Measurements from ENCODE around the gene ITPR1.

ITPR1 gene

DNA sequence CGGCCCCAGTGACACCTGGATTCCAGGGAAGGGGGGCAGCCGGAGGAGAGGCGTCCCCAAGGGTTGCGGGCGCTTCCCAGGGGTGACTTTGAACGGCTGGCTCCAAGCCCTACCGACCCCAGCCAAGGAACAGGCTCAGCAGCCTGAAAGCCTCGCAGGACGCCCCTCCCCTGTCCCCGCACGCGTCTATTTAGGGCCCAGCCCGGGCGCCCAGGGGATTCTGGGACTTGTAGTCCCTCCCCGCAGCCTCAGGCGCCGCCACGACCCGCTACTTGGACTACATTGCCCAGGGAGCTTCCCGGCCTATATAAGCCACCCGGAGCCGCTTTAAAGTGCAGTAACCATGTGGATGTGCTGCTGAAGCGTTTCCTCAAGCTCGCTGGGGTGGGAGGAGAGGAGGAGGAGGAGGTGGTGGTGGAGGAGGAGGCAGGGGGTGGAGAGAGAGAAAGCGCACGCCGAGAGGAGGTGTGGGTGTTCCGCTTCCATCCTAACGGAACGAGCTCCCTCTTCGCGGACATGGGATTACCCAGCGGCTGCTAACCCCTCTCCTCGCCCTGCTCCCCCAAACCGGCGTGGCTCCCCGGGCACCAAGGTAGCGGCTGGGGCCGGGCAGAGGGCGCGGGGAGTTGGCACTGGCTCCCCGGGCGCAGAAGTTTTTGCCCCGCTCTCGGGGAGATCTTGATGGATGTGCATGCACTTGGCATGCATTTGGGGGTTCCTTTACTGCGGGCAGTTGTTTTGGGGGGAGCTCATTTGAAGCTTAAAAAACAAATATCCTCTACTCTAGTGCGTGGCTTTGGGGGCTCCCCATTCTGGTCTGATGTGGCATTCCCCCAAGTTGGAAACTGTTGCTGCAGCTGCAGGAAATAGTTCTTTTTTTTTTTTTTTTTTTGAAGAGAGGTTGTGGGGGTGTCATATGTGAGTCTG lies at the start of gene ITPR1:
TSS of gene ITPR1 (plus strand) at position 335 of the 927 bp plus-strand sequence. CDS start 23,144 bp downstream, outside the sequence.
- peak; percentile 86 for FAIRE-seq

DNA sequence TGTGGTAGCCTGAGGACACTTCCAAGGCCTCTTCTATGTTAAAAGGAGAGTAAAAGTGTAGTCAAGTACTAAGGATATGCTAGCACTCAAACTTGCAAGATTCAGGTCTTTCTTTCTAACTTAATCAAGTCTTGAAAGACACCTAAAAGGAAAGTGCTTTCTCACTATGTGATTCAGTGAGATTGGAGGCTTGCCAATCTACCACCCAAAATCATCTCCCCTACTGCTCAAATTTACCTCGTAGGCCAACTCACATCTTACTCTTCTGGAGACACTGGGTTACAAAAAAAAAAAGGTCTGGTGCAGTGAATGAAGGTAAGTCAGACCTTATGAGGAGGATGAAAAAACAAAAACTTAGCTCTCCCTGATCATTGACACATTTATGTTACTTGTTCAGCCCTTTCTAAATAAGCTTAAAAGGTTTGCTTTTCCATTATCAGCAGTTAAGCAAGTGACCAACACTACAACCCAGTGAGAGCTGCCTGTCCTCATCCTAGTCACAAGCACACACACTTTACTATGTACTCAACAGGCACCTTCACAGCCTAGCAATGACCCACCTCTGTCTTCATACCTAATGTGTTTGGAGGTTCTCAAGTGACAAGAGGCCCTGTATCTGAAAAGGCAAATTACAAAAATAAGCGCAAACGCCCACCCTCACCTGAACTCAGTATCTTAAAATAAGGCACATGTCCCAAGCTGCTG lies 45.7 kb upstream of the ITPR1 start:
- FAIRE-seq: no peak

DNA sequence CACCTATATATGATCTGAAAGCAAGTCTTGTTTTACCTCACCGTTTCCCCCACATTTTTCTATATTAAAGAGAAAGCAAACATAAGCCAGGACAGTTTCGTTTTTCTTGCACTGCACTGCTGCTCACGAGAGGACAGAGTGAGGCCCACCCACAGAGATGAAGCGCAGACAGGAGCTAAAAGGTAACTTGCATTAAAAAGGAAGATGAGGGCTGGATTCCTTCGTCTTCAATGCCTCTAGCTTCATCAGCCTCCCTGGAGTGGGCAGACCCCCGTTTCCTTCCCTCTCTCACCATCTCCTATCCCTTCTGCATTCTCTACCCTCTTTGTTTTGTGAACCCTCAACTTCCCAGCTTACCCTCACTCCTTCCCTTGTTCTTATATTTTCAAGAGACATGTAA lies 45.0 kb upstream of the ITPR1 start:
- no peak for FAIRE-seq

DNA sequence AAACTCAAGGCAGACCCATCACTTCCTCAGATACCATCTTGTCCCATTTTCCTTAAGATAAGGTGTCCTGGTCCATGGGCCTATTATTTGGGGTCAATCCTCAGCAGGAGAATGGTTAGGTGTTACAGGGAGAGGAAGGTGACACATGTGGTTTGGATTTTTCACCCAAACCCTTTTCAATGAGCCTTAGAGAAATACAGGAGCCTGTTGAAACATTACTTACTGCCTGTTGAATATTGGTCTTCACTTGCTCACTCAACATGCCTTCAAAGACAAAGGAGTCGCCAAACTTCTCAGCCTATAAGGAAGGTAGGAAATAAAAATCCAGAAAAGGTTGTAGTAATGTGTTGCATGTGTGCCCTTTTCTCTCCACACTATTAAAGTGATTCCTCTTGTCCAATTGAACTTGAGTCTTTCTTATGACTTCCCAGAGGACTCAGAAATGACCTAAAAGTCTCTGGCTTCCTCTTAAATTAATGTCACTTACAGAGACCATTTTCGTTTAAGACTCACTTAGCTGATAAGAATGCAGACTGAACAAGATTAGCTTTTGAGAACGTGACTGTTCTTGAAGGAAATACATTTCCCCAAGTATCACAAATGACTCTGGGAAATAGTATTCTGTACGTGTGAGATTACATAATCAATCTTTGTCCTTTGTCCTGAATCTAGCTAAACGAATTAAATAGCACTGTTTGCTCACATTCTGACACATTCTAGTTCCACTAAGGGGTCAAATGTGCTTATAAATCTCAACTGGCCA lies 43.9 kb upstream of the ITPR1 start:
- no peak for FAIRE-seq

DNA sequence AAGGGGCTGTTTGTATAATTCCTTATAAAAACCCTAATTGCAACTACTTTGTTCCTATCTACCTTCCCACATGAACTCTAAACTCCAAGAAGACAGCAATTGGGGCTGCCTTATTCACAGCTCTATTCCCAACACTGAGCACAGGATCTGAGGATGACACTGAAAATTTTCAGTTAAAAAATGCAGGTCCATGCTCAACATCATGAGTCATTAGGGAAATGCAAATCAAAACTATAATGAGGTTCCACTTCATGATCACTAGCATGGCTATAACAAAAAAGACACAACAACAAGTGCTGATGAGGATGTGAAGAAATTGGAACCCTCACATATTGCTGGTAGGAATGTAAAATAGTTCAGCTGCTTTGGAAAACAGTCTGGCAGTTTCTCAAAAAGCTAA lies 39.0 kb upstream of the ITPR1 start:
- no peak for FAIRE-seq

DNA sequence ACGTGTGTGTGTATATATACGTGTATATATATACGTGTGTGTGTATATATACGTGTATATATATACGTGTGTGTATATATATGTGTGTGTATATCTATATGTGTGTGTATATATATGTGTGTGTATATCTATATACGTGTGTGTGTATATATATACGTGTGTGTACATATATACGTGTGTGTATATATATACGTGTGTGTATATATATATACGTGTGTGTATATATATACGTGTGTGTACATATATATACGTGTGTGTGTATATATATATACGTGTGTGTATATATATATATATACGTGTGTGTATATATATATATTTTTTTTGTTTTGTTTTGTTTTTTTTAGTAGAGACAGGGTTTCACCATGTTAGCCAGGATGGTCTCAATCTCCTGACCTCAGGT lies 36.4 kb upstream of the ITPR1 start:
- peak; percentile 94 for FAIRE-seq

DNA sequence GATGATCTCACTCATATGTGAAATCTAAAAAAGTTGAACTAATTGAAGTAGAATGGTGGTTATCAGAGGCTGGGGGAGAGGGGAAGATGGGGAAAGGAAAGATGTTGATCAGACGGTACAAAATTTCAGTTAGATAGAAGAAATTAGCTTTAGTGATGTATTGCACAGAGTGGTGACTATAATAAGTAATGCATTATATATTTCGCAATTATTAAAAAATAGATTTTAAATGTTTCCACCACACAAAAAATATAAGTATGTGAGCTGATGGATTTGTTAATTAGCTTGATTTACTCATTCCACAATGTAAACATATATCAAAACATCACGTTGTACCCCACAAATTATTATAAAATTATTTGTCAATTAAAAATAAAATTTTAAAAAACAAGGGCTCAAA lies 34.2 kb upstream of the ITPR1 start:
- no peak for FAIRE-seq

DNA sequence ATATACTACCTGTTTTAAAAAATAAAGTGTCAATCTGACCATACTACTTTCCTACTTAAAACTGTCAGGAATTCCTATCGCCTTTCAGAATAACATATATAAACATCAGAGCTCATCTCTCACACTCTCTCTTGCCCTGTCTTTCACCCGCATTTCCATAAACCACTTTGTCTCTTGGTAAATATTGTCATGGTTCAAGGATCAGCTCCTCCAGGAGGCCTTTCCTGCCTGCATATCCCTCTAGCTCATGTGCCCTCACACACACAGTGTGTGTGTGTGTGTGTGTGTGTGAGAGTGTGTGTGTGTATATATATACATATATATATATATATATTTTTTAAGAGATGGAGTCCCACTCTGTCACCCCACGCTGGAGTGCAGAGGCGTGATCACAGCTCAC lies 32.8 kb upstream of the ITPR1 start:
- no peak for FAIRE-seq

DNA sequence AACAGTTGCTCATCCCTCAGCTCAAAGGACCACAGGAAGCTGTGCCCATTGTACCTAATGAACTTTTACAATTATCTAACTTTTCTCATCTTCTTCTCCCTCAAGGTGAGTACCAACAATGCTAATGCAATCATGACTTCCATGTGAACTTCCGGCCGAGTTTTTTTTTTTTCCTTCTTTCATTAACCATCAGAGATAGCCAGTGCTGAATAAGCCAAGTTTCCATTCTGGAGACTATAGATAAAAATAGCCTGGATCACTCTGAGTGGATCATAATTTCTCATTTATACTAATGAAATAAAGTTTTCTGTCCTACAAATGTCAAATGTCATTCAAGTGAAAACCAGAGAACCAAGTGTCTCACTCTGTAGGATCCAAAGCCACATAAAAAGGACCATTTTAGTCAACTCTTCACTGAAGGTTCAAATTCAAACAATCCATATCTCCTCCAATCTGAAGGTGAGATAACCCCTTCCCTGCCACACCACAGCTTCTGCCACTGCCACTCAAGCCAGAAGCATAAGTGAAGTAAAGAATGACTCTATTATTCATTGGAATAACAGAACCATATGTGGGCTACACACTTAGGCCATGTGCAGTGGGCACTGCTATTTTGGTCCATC lies 31.6 kb upstream of the ITPR1 start:
- FAIRE-seq: no peak

DNA sequence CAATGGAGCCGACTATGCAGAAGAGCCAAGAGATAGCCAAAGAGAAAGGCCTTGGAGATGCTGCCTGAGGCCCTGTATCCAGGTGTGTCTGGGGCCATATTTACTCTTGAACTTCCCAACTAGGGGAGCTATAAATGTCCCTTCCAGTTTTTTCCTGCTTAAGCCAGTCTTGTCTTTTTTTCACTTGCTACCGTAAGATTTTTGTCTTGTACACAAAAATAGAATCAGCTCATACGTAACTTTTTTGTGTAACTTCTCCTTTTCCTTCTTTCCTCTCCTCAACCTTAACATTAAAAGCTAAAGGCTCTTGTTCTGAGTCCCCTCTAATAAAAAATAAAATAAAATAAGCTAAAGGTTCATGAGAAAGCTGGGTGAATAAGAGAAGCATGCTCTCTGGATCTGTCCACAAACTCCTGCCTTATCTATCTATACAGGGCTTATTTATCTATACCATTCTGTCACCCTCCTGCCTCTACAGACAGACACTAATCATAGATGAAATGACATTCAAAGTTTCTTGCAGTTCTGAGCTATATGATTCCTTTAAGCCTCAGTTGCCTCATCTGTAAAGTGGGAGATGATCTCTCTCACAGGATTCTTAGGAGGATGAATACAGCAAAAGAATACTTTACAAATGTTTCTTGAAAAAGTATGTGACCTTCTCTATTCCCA lies 30.6 kb upstream of the ITPR1 start:
- no peak for FAIRE-seq

DNA sequence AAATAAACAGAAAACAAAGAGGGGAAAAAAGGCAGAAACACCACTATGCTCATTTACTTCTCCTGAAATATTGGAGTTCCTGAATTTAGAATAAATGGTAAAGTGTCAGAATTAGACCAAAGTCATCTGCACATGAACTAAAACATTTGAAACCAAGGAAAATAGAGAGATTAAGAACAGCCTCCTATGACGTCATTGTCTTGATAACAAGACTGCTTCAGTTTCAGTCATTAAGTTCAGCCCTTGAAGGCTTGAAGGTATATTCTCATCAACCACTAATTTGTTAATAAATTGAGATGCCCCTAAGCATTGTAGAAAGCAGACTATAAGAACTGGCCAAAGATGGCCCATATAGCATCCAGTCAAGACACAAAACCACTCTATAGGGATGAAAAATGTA lies 28.6 kb upstream of the ITPR1 start:
- no peak for FAIRE-seq

DNA sequence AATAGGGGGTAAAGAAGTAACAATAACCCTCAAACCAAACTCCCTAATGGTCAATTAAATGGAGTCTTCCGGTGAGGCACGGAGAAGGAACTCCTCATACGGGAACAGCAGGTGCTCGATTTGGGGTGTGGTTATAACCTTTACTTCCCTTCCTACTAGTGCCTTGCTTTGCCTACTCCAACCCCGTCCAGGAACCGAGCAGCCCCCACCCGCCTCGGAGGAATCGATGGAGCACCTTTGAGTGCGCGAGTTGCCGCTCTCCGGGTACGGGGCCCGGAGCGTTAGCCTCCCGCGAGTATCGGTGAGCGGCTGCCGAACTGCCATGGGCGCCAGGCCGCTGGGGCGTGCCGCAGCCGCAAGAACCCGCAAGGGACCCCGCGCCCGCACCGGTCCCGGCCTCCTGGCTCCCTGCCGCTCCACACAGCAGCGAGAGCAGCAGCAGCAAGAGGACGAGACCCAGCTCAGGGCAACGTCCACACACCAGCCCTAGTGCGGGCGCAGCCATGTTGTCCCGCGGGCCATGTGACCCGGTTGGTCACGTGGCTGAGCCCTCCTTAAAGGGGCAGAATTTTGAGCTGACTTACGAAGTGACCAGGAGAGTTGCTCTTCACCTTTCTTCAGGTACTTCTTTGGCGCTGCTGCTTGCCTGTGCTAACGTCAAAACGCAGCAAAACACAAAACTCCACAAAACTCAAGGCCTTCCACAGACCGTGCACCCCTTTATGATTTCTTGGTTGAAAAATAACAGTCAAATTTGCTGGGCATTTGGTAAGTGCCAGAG lies 26.2 kb upstream of the ITPR1 start, which contains the start of gene SUMF1:
TSS of gene SUMF1 (minus strand) at position 529 of the 781 bp plus-strand sequence. CDS start at position 505, 24 bp downstream.
- FAIRE-seq: no peak

DNA sequence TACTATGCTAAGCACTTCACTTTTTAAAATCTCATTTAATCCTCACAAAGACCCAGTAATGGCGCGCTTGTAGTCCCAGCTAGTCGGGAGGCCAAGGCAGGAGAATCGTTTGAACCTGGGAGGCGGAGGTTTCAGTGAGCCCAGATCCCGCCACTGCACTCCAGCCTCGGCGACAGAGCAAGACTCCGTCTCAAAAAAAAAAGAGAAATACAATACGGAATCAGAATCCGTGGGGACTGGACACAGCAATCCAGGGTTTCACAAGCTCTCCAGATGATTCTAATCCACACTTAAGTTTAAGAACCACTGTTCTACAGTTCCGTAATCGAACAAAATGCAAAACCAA lies 25.7 kb upstream of the ITPR1 start:
- no peak for FAIRE-seq

DNA sequence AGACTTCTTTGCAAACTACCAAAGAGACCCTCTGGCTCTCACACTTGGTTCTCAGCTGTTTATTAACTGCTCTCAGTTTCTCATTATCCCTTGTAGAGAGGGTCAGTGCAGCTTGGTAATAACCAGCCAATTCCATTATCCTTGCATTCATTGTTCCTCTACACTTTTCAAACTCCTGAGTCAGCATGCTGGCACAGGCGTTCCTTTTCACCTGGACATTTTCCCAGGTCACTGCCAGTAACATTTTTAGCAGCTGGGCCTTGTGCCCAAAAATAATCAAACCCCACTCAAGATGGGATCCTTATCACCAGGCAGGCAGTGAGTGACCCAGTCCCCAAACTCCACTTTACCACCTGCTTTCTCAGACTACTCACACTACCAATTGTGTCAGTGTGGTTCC lies 21.2 kb upstream of the ITPR1 start:
- FAIRE-seq: no peak

DNA sequence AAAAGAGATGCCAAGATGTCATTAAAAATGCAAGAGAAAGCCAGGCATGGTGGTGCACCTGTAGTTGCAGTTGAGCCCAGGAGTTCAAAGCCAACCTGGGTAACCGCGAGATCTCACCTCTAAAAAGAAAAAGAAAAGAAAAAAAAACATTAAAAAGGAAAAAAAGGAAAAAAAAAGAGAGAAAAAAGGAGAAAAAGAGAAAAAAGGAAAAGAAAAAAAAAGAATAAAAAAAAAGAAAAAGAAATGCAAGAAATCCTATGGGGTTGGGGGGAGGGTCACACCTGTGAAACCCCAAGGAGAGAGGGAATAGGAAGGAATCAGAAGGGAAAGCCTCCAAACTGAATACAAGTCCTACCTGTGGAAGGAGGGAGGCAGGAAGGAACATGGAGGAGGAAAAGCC lies 20.8 kb upstream of the ITPR1 start:
- FAIRE-seq: no peak

DNA sequence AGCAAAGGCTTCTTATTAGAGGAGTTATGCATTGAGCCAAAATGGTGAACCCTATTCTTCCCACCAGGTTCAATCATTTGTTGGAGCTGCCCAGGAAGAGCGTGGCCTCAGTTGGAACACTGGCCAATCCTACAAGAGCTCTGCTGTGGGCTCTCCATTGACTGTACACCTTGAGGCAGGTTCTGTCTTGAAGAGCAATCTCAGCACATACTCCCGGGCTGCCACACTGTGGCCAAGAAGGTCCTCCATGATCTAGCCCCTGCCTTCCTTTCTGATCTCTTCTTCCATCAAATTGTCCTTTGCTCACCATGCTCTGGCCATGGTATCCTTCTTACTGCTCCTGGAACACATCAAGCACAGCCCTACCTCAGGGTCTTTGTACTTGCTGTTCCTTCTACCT lies 20.4 kb upstream of the ITPR1 start:
- no peak for FAIRE-seq

DNA sequence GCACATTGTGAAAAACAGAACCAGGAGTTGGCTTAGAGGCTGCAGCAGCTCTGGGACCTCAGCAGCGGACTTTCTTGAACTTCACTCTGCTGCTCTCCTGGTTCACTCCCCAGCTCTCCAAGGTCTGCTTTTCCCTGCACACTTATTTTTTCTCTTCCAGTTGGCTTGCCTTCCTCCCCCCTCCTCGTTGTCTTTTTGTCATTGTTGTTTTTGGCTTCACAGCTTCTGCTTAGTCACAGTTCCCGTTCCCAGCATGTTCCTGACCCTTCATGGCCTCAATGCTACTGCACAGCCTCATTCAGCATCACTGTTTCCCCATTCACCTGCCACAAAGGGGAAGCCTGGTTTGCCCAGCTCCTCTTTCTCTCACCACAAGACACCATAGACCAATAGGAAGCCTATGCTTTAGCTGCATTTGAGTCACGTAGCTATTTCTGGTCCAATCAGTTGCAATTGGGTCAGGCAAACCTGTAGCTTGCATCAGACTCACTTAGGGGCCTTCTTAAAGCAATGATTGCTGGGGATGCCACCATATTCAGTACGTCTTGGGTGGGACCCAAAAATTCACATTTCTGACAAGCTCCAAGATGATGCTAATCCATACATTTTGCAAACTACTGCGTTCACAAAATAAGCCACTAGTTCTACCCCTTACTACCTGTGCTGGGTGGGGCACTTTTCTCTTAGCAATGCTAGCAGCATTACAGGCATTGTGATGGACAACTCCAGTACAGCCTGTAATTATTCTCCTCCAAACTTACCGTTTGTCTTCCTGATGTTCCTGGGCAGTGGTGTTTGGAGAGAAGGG lies 18.3 kb upstream of the ITPR1 start:
- no peak for FAIRE-seq

DNA sequence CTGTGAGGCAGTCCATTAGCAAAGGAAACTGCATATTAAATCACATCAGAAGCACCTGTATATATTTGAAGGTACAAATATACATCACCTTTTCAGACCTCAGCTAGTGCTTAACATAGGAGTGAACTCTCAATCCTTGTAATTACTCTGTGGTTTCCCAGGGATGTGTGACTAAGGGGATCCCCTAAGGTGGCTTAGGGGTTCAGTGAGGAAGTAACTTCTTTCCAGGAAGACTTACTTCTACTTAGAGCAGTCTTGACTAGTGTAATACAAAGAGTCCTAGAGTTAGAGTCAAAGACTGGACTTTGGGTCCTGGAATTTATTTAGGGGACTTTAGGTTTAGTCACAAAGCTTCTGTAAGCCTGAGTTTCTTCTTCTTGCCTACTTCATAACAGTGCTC lies 17.3 kb upstream of the ITPR1 start:
- FAIRE-seq: no peak

DNA sequence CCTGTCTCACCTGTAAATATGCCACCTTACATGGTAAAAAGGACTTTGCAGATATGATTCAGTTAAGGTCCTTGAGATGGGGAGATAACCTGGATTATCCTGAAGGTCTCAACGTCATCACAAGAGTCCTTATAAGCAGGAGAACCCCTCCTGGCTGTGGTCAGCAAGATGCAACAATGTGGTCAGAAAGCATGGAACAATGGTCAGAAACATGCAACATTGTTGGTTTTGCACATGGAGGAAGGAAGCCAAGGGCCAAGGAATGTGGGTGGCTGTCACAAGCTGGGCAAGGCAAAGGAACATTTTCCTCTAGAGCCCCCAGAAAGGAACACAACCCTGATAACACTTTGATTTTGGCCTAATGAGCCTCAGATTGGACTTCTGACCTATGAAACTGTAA lies 16.7 kb upstream of the ITPR1 start:
- FAIRE-seq: no peak

DNA sequence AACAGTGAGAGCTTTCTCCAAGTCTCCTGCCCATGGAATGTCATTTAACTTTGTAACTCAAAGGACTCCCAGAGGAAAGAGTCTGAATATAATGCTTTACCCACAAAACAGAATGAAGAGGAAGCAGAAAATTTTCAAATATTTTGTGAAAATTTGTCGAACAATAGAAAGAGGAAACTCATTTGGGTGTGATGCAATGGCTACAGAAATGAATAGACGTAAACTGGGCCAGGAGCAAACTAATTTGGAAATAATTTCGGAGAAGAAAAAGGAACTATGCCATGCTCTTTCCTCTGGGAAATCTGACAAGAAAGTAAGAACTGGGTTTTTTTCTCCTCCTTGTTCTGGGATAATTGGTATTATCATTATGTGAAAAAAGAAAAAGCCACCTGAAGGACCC lies 14.9 kb upstream of the ITPR1 start:
- no peak for FAIRE-seq

DNA sequence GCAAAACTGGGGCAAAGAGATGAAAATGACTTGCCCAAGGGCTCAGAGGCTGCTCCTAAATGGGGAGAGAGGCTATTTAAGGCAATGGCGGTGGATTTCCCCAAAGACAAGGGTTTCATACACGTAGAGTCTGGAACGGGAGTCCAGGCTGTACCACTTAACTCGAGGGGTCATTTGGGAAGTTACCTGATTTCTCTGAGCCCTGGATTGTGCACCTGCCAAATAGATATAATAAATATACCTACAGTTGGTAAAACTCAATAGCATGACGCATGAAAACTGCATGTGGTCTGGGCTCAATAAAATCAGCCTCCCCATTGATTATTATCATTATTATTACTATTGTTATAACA lies 1.3 kb upstream of the ITPR1 start:
- FAIRE-seq: no peak

Measured in TTC549 (cell line).